Heart left ventricle (tissue), 16 donors: ENCODE measurements around the gene NPAS2. TPM values are rescaled to one million over a fixed set of nuclear protein-coding genes. Genes with fewer than 3 reads are reported as not detected.

Experiments
- ATAC-seq, 4 donors: fragments of 200-7000 bp; cut with Tn5 transposase; one replicate each; pipeline ENCODE4 v1.9.1; 2020 to 2022; ENCODE audit warnings: moderate library complexity in 4 of 4, mild to moderate bottlenecking in 3 of 4, moderate number of reproducible peaks in 1 of 4
- DNase-seq, 5 donors: peaks; one replicate each; pipeline ENCODE4 v3.0.0-alpha.2; 2020
- H3K27ac ChIP-seq, 12 donors: fragments of 200-600 bp; sonication (generic) in 4 of 12; one replicate each; pipeline versions ENCODE4 v1.5.0 to v1.8.0; 2016 to 2022; ENCODE audit warnings: mild to moderate bottlenecking in 2 of 12
- H3K27me3 ChIP-seq, 9 donors: fragments of 200-600 bp; sonication (generic) in 2 of 9; one replicate each; pipeline versions ENCODE4 v1.5.1 to v1.8.0; 2016 to 2022; ENCODE audit warnings: mild to moderate bottlenecking in 3 of 9
- H3K36me3 ChIP-seq, 9 donors: fragments of 200-600 bp; sonication (generic) in 2 of 9; one replicate each; pipeline versions ENCODE4 v1.5.0 to v1.8.0; 2018 to 2022; ENCODE audit warnings: mild to moderate bottlenecking in 2 of 9
- H3K4me1 ChIP-seq, 12 donors: fragments of 200-600 bp; sonication (generic) in 4 of 12; one replicate each; pipeline versions ENCODE4 v1.5.0 to v1.8.0; 2016 to 2022; ENCODE audit warnings: mild to moderate bottlenecking in 3 of 12
- H3K4me3 ChIP-seq, 12 donors: fragments of 200-600 bp; sonication (generic) in 4 of 12; one replicate each; pipeline versions ENCODE4 v1.5.0 to v1.8.0; 2017 to 2022; ENCODE audit warnings: mild to moderate bottlenecking in 9 of 12, moderate library complexity in 4 of 12
- H3K9me3 ChIP-seq, 12 donors: fragments of 200-600 bp; sonication (generic) in 4 of 12; one replicate each; pipeline versions ENCODE4 v1.5.0 to v1.8.0; 2016 to 2022; ENCODE audit warnings: mild to moderate bottlenecking in 1 of 12
- CTCF ChIP-seq, 12 donors: fragments of 200-600 bp; sonication (generic) in 4 of 12; IDR thresholded peaks; one replicate each; pipeline versions ENCODE4 v1.5.0 to v1.8.0; 2018 to 2022; ENCODE audit warnings: antibody characterized with exemption in 12 of 12, mild to moderate bottlenecking in 5 of 12
- POLR2A ChIP-seq, 2 donors: fragments of 450-650 bp; IDR thresholded peaks; one replicate each; pipeline ENCODE4 v1.6.1; 2017; ENCODE audit warnings: antibody characterized with exemption in 2 of 2, mild to moderate bottlenecking in 2 of 2, moderate library complexity in 2 of 2
- WGBS, 4 donors: extraction: QIAGEN DNeasy Blood & Tissue Kit in 2 of 4; methylation state at CpG; one replicate each; pipeline versions ENCODE4 v1.1.5 to v1.1.7; 2013 to 2018; 5-methylcytosine and 5-hydroxymethylcytosine counted together
- intact Hi-C, 10 donors: fragments of 100-400 bp; cut with DNase I; formaldehyde crosslinking; loops; one replicate each; pipeline versions ENCODE4 v1.11.1 to v1.14.2; 2022
- polyA plus RNA-seq, 2 donors: library from polyadenylated mRNA; stranded (reverse); fragments of 200-250 nt; gene quantifications; one replicate each; pipeline ENCODE4 v1.2.3, GENCODE V29; 2013
- total RNA-seq, 9 donors: library from RNA; depleted of rRNA in 2 of 9; stranded (reverse); fragments of >200 nt in 2 of 9; fragmentation: NEBNext Ultra II Directional in 3 of 9; extraction: Animal tissue kit (Norgen Biotek cat#: 25700) in 3 of 9; gene quantifications; one replicate each; pipeline versions ENCODE4 v1.1.0 to v1.2.4, GENCODE V29; 2016 to 2023
- donor health status: ischemic (EF 13 %, LVEDD 7.1; RV severe dilation, severe dysfunction).
- donor health status: healthy with polysubstance abuse.
- donor health status: DM: no; HTN: yes; CAD: no.
- donor health status: DM: no; HTN: no; CAD: no.
- donor health status: ischemic (EF 25% LVEDD 6.9; RV normal size, moderate dysfunction).
- donor health status: ischemic (EF 25% LVEDD 5.7; RV mildly dilated, moderate dysfunction).
- donor health status: healthy.
- donor health status: DM: yes; HTN: yes; CAD: no.
- donor health status: ischemic (EF 35%, LVEDD 5.7; RV mildly dilated, moderate dysfunction).
- donor health status: nonischemic (EF 11% LVEDD 7.7; RV severe dilation, severe dysfunction).
- donor health status: DM: yes; HTN: yes; CAD: no.
- donor health status: PGD.
- donor health status: ischemic (EF 29% LVEDD 5.4; RV normal size, mild dysfunction).
- donor health status: nonischemic (EF 23%, LVEDD 6.1; RV moderate dilation, normal function).

NPAS2 gene
- total and polyA plus RNA-seq, 11 donors: 28.2 to 144 (median 43.3) TPM

- Histone ChIP-seq H3K4me1 (peaks cover 0 to 63% (median 24%) of the 10 kb centered on the region in 12 donors), H3K9me3 (no peaks in the 10 kb centered on the region), H3K36me3 (no peaks in the 10 kb centered on the region), H3K4me3 (no peak overlapping the region), H3K27me3 (no peaks in the 10 kb centered on the region), H3K27ac (no peak overlapping the region)
- no peak for TF ChIP-seq POLR2A (IDR thresholded peaks at IDR 0.05)
- TF ChIP-seq CTCF (IDR thresholded peaks at IDR 0.05): no peak
- ATAC-seq: peak in 1 of 4 donors; percentile 12
- intact Hi-C loops: loop anchor here in 1 of 10 donors (10.0 kb wide), 1 partner anchor 56 kb away; the partner anchor contains the start of gene NPAS2
- 76 to 88% (median 83%) methylated on average over 7 of the region's 7 CpGs for WGBS, 4 donors
- no peak for DNase-seq
Measured at GRCh38 chr2:100880730-100881129, 60.8 kb downstream of the NPAS2 start.

GRCh38 chr2:100882645-100883613, 63.0 kb downstream of the NPAS2 start:
- H3K9me3 ChIP-seq: no peaks in the 10 kb centered on the region
- peaks cover 0 to 71% (median 28%) of the 10 kb centered on the region in 12 donors for H3K4me1 ChIP-seq
- no peak for TF ChIP-seq CTCF (IDR thresholded peaks at IDR 0.05)
- TF ChIP-seq POLR2A (IDR thresholded peaks at IDR 0.05): no peak
- H3K27me3 ChIP-seq: no peaks in the 10 kb centered on the region
- peak in 1 of 4 donors; percentile 13 for ATAC-seq
- no peak overlapping the region for H3K4me3 ChIP-seq
- 68 to 82% (median 76%) methylated on average over 11 of the region's 11 CpGs for WGBS, 4 donors
- DNase-seq: no peak
- H3K27ac ChIP-seq: no peak overlapping the region
- intact Hi-C loops: loop anchor here in 1 of 10 donors (10.0 kb wide), 1 partner anchor 58 kb away; the partner anchor contains the start of gene NPAS2
- H3K36me3 ChIP-seq: no peaks in the 10 kb centered on the region

GRCh38 chr2:100884145-100884621, 64.2 kb downstream of the NPAS2 start:
- no peaks in the 10 kb centered on the region for H3K9me3 ChIP-seq
- intact Hi-C loops: loop anchor here in 1 of 10 donors (10.0 kb wide), 1 partner anchor 59 kb away; the partner anchor contains the start of gene NPAS2
- WGBS, 4 donors: 29 to 42% (median 32%) methylated on average over 3 of the region's 3 CpGs
- H3K36me3 ChIP-seq: no peaks in the 10 kb centered on the region
- no peak overlapping the region for H3K4me3 ChIP-seq
- peaks cover 0 to 69% (median 27%) of the 10 kb centered on the region in 12 donors for H3K4me1 ChIP-seq
- TF ChIP-seq CTCF (IDR thresholded peaks at IDR 0.05): no peak
- TF ChIP-seq POLR2A (IDR thresholded peaks at IDR 0.05): no peak
- peak overlapping the region in 1 of 12 donors; percentile 42 for H3K27ac ChIP-seq
- ATAC-seq (no peak), DNase-seq (no peak)
- H3K27me3 ChIP-seq: no peaks in the 10 kb centered on the region

GRCh38 chr2:100886085-100886484, 66.1 kb downstream of the NPAS2 start:
- intact Hi-C loops: loop anchor here in 2 of 10 donors (5.0 to 10.0 kb wide), 2 partner anchors 61 to 64 kb away; partner anchors contain the start of gene NPAS2 (in 2 of the 2)
- TF ChIP-seq POLR2A (IDR thresholded peaks at IDR 0.05): no peak
- Histone ChIP-seq H3K4me3 (no peak overlapping the region), H3K27ac (peak overlapping the region in 2 of 12 donors; percentile 15 to 52), H3K27me3 (no peaks in the 10 kb centered on the region), H3K9me3 (no peaks in the 10 kb centered on the region), H3K36me3 (peaks cover 0 to under 1% (median 0%) of the 10 kb centered on the region in 9 donors), H3K4me1 (peaks cover 0 to 66% (median 27%) of the 10 kb centered on the region in 12 donors)
- 69 to 87% (median 79%) methylated on average over 4 of the region's 4 CpGs for WGBS, 4 donors
- no peak for ATAC-seq
- no peak for DNase-seq
